SK-N-SH treated with all-trans-retinoic acid at 6 μM for 48 hours (cell line): ENCODE measurements around the gene TRAPPC2L.

Source experiments
- PATZ1 ChIP-seq: fragments of 250-450 bp; sonication (Bioruptor Pico); IDR thresholded peaks from 2 replicates; pipeline ENCODE4 v1.8.0; 2020; ENCODE audit warnings: mild to moderate bottlenecking, moderate library complexity, borderline replicate concordance
- TCF4 ChIP-seq: fragments of 250-450 bp; sonication (Bioruptor Pico); IDR thresholded peaks from 2 replicates; pipeline ENCODE4 v1.8.0; 2021; ENCODE audit warnings: mild to moderate bottlenecking, moderate library complexity, borderline replicate concordance
- ZC3H10 ChIP-seq: fragments of 250-450 bp; sonication (Bioruptor Pico); IDR thresholded peaks from 2 replicates; pipeline ENCODE4 v1.5.1; 2021; ENCODE audit warnings: mild to moderate bottlenecking, moderate library complexity
- ZFP30 ChIP-seq: fragments of 450-650 bp; formaldehyde crosslinking; IDR thresholded peaks from 2 replicates; pipeline ENCODE4 v1.5.0; 2022; ENCODE audit warnings: mild to moderate bottlenecking, moderate library complexity
- ZNF565 ChIP-seq: fragments of 450-650 bp; formaldehyde crosslinking; conservative IDR thresholded peaks from 2 replicates; pipeline ENCODE4 v1.5.0; 2020; ENCODE audit warnings: low read depth, mild to moderate bottlenecking, moderate library complexity
- TF ChIP-seq, protein P1 (sequence below): fragments of 250-450 bp; sonication (Bioruptor Pico); IDR thresholded peaks from 2 replicates; pipeline ENCODE4 v1.8.0; 2021; ENCODE audit warnings: low read depth, mild to moderate bottlenecking, moderate library complexity, borderline replicate concordance

DNA sequence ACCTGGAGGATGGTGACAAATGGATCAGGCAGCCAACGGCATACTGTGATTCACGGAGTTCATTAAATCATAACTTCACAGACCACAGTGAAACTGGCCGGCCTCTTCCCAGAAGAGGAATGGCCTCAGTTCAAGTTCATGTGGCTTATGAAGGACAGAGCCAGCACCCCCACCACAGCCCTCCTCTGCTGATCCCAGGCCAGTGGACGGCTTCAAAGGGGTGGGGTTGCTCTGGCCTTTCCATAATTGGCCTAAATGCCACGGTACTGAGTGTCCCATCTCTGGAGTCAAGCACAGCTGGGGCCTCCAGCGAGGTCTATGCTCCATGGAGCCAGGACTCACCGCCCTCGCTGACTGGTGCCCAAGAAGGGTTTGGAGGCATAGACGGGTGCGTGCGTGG, 21.5 kb upstream of the TRAPPC2L start:
- no peak for TF ChIP-seq PATZ1 (CRISPR knock-in tag)
- TF ChIP-seq ZFP30 (CRISPR knock-in tag): no peak
- TF ChIP-seq ZNF565: no peak
- TF ChIP-seq ZC3H10 (CRISPR knock-in tag): no peak
- TF ChIP-seq, protein P1, sequence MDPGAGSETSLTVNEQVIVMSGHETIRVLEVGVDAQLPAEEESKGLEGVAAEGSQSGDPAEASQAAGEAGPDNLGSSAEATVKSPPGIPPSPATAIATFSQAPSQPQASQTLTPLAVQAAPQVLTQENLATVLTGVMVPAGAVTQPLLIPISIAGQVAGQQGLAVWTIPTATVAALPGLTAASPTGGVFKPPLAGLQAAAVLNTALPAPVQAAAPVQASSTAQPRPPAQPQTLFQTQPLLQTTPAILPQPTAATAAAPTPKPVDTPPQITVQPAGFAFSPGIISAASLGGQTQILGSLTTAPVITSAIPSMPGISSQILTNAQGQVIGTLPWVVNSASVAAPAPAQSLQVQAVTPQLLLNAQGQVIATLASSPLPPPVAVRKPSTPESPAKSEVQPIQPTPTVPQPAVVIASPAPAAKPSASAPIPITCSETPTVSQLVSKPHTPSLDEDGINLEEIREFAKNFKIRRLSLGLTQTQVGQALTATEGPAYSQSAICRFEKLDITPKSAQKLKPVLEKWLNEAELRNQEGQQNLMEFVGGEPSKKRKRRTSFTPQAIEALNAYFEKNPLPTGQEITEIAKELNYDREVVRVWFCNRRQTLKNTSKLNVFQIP (CRISPR knock-in tag): no peak
- no peak for TF ChIP-seq TCF4 (CRISPR knock-in tag)
